Activated CD4-positive, alpha-beta T cell treated with anti-CD3 and anti-CD28 coated beads, Interleukin-2, amount 50 U/mL, for 48 hours (primary cell): ENCODE measurements around the gene NMUR1.

Experiments used
- DNase-seq, 2 experiments: peaks; one replicate each; pipeline ENCODE4 v3.0.0-alpha.2; 2020

NMUR1 gene

GRCh38 chr2:231525248-231526163 lies 4.7 kb downstream of the NMUR1 start:
- DNase-seq = no peak

- DNase-seq = no peak
Observed at GRCh38 chr2:231524477-231525247, 5.6 kb downstream of the NMUR1 start.

- no peak for DNase-seq
Observed at GRCh38 chr2:231523451-231524285, 6.6 kb downstream of the NMUR1 start.

- no peak for DNase-seq
Observed at GRCh38 chr2:231522418-231523180, 7.6 kb downstream of the NMUR1 start.

GRCh38 chr2:231521443-231521842 lies 8.8 kb downstream of the NMUR1 start:
- no peak for DNase-seq

GRCh38 chr2:231519975-231520555 lies 10.2 kb downstream of the NMUR1 start:
- no peak for DNase-seq

GRCh38 chr2:231518771-231519170 lies 11.5 kb downstream of the NMUR1 start:
- no peak for DNase-seq

GRCh38 chr2:231515603-231516002 lies 14.6 kb downstream of the NMUR1 start:
- no peak for DNase-seq

GRCh38 chr2:231514951-231515297 lies 15.3 kb downstream of the NMUR1 start:
- DNase-seq = no peak

GRCh38 chr2:231514225-231514950 lies 15.9 kb downstream of the NMUR1 start:
- peak; percentile 98 to 99 for DNase-seq

- DNase-seq = no peak
Observed at GRCh38 chr2:231513746-231514224, 16.5 kb downstream of the NMUR1 start.

- no peak for DNase-seq
Observed at GRCh38 chr2:231512222-231512621, 18.0 kb downstream of the NMUR1 start.

- DNase-seq = no peak
Observed at GRCh38 chr2:231503766-231504165, 26.5 kb downstream of the NMUR1 start.

GRCh38 chr2:231502596-231502995 lies 27.6 kb downstream of the NMUR1 start:
- no peak for DNase-seq

GRCh38 chr2:231497651-231498050 lies 32.6 kb downstream of the NMUR1 start:
- DNase-seq = no peak

- no peak for DNase-seq
Observed at GRCh38 chr2:231494669-231495068, 35.6 kb downstream of the NMUR1 start.

- no peak for DNase-seq
Observed at GRCh38 chr2:231490801-231491200, 39.4 kb downstream of the NMUR1 start.

- peak; percentile 40 to 45 for DNase-seq
Observed at GRCh38 chr2:231489990-231490389, 40.3 kb downstream of the NMUR1 start.

- DNase-seq = no peak
Observed at GRCh38 chr2:231488331-231488730, 41.9 kb downstream of the NMUR1 start.

- no peak for DNase-seq
Observed at GRCh38 chr2:231486851-231487596, 43.2 kb downstream of the NMUR1 start.
